ENCODE data around the gene LAMA5.

The LAMA5 gene

DNA sequence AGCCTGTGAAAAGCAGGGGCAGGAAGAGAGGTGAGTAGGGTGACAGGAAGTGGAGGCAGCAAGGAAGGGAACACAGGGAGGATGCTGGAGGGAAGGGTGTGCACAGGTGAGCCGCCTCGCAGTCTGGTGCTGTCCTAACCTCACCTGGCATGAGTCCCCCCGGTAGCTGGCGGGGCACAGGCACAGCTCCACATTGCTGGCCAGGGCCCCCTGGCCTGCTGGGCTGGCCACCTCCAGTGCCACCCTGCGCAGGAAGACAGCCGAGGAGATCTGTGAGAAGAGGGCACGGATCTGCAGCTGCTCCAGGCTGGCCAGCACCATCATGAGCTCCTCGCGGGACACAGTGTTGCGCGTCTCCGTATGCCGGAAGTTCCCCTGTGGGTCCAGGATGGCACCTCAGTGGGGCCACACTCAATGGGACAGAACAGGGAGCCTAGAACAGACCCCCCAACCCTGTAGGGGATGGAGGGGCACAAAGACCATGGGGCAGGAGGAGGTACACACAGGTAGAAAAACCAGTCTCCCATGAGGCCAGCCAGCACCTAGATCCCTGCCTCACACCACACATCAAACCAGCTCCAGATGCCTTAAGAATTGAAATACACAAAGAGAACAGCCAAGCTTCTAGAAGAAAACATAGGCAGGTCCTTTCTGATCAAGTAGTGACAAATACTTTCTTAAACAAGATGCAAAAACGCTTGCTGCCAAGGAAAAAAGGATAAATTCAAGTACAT is 41.8 kb downstream of the LAMA5 start:
- H4K20me1 ChIP-seq (ENCODE audit: insufficient read depth, low read length), result peaks cover 6% of the 10 kb centered on the region; the same call in 1 of the 2 replicates
- no peaks in the 10 kb centered on the region for H3K36me3 ChIP-seq (ENCODE audit: insufficient read depth, low read length)
- H3K27me3 ChIP-seq (ENCODE audit: insufficient read depth, low read length, poor library complexity), result no peaks in the 10 kb centered on the region
- ATAC-seq (ENCODE audit: insufficient read depth, low read depth), result no peak
- no peak overlapping the region for H3K4me3 ChIP-seq (ENCODE audit: low read depth in 1 of 2, low read length in 2 of 2)
- H3K79me2 ChIP-seq (ENCODE audit: insufficient read depth, low read length), result no peaks in the 10 kb centered on the region
- H3K9me3 ChIP-seq (ENCODE audit: insufficient read depth, low read length, severe bottlenecking), result no peaks in the 10 kb centered on the region
- TF ChIP-seq, protein P1, sequence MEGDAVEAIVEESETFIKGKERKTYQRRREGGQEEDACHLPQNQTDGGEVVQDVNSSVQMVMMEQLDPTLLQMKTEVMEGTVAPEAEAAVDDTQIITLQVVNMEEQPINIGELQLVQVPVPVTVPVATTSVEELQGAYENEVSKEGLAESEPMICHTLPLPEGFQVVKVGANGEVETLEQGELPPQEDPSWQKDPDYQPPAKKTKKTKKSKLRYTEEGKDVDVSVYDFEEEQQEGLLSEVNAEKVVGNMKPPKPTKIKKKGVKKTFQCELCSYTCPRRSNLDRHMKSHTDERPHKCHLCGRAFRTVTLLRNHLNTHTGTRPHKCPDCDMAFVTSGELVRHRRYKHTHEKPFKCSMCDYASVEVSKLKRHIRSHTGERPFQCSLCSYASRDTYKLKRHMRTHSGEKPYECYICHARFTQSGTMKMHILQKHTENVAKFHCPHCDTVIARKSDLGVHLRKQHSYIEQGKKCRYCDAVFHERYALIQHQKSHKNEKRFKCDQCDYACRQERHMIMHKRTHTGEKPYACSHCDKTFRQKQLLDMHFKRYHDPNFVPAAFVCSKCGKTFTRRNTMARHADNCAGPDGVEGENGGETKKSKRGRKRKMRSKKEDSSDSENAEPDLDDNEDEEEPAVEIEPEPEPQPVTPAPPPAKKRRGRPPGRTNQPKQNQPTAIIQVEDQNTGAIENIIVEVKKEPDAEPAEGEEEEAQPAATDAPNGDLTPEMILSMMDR (IDR thresholded peaks at IDR 0.05; ENCODE audit: borderline replicate concordance, extremely low read depth, low read length, poor library complexity, severe bottlenecking), result no peak
- no peak for TF ChIP-seq EZH2 (IDR thresholded peaks at IDR 0.05; ENCODE audit: borderline replicate concordance, low read depth, low read length, severe bottlenecking)
- DNase-seq, result no peak
- H3K9ac ChIP-seq (ENCODE audit: low read depth, low read length), result no peak overlapping the region
- H3K27ac ChIP-seq (ENCODE audit: low read length), result no peak overlapping the region
- no peaks in the 10 kb centered on the region for H3K4me1 ChIP-seq (ENCODE audit: insufficient read depth, low read length)
- no peak overlapping the region for H3K4me2 ChIP-seq (ENCODE audit: insufficient read depth, low read length)
- no peak overlapping the region for H2AFZ ChIP-seq (ENCODE audit: low read depth, low read length)

DNA sequence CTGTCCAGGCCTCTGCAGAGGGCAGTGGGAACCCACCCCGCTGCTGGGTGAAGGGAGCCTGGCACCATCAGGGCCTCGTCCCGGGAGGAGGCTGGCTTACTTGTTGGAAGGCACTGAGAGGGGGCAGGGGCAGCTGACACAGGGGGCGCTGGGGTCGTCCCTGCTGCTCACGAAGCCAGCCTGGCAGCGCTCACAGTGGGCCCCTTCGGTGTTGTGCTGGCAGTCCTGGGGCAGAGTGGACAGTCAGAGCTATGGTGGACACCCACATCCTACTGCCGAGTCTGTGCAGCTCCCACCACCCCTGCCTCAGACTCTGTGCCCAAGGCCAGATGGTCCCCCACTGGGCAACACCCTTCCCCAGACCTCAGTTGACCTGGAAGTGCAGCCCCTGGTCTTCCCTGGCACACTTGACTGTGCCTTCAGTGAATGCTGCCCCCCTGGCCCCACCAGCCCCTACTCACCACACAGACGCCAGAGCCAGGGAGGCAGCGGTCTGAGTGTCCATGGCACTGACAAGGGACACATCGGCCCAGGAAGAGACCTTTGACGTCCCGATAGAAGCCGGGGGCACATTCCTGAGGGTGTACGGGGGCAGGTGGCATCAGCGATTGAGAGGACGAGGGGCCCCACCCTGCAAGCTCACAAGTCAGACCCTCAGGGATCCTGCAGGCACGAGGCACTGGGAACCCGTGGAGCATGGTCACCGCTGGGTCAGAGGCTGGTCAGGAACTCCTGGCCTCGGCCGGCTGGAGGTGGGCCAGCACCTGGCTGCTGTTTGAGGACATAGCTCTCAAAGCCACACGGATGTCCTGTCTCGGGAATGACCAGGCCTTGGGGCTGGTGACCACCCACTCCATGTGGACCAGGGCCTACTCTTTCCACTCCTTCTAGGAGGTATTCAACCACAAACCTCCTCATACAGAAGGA is 42.9 kb downstream of the LAMA5 start:
- H3K4me3 ChIP-seq (ENCODE audit: low read depth in 1 of 2, low read length in 2 of 2), result no peak overlapping the region
- DNase-seq, result no peak
- H3K4me2 ChIP-seq (ENCODE audit: insufficient read depth, low read length), result no peak overlapping the region
- no peak overlapping the region for H3K9ac ChIP-seq (ENCODE audit: low read depth, low read length)
- no peak for ATAC-seq (ENCODE audit: insufficient read depth, low read depth)
- H3K36me3 ChIP-seq (ENCODE audit: insufficient read depth, low read length), result no peaks in the 10 kb centered on the region
- H3K27ac ChIP-seq (ENCODE audit: low read length), result no peak overlapping the region
- H3K27me3 ChIP-seq (ENCODE audit: insufficient read depth, low read length, poor library complexity), result no peaks in the 10 kb centered on the region
- H3K79me2 ChIP-seq (ENCODE audit: insufficient read depth, low read length), result no peaks in the 10 kb centered on the region
- H3K9me3 ChIP-seq (ENCODE audit: insufficient read depth, low read length, severe bottlenecking), result no peaks in the 10 kb centered on the region
- 0 out of 2 replicates have a peak, but pooled peaks cover 4% of the 10 kb centered on the region for H4K20me1 ChIP-seq (ENCODE audit: insufficient read depth, low read length)
- H3K4me1 ChIP-seq (ENCODE audit: insufficient read depth, low read length), result no peaks in the 10 kb centered on the region
- TF ChIP-seq EZH2 (IDR thresholded peaks at IDR 0.05; ENCODE audit: borderline replicate concordance, low read depth, low read length, severe bottlenecking), result no peak
- TF ChIP-seq, protein P1 (IDR thresholded peaks at IDR 0.05; ENCODE audit: borderline replicate concordance, extremely low read depth, low read length, poor library complexity, severe bottlenecking), result no peak
- H2AFZ ChIP-seq (ENCODE audit: low read depth, low read length), result no peak overlapping the region

DNA sequence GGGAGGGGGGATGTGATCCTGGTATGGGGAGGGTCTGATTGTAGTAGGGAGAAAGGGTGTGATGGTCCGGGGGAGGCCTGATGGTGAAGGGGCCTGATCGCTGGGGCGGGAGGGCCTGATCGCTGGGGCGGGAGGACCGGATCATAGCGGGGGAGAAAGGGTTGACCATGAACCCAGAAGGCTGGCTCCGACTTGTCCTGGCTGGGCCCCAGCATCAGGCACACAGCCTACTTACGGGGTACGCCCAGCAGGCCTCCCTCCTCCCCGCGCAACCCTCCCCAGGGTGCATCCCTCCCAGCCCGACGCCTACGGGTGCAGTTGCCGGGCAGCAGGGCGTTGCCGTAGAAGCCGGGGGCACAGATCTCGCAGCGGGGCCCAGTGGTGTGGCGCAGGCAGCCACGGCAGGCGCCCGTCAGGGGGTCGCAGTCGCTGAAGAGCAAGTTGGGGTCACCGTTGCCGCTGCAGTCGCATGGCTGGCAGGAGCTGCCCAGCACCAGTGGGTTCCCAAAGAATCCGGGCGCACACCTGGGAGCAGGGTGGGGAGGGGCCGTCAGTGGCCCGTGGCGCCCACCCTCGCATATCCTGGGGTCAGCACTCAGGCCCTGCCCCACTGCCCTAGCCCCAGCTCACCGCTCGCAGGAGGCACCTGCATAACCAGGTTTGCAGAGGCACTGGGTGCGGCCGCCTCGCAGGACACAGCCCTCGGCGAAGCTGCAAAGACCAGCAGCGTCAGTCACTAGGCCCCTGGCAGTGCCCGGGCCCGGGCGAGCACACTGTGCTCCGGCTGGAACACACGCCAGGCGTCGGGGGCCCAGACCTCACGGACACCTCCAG is 43.7 kb downstream of the LAMA5 start:
- Histone ChIP-seq H3K27me3 (ENCODE audit: insufficient read depth, low read length, poor library complexity) (no peaks in the 10 kb centered on the region), H3K27ac (ENCODE audit: low read length) (no peak overlapping the region), H3K9me3 (ENCODE audit: insufficient read depth, low read length, severe bottlenecking) (no peaks in the 10 kb centered on the region), H3K4me3 (ENCODE audit: low read depth in 1 of 2, low read length in 2 of 2) (no peak overlapping the region), H3K79me2 (ENCODE audit: insufficient read depth, low read length) (no peaks in the 10 kb centered on the region), H3K9ac (ENCODE audit: low read depth, low read length) (no peak overlapping the region), H4K20me1 (ENCODE audit: insufficient read depth, low read length) (0 out of 2 replicates have a peak, but pooled peaks cover 4% of the 10 kb centered on the region), H3K4me1 (ENCODE audit: insufficient read depth, low read length) (no peaks in the 10 kb centered on the region), H3K36me3 (ENCODE audit: insufficient read depth, low read length) (no peaks in the 10 kb centered on the region), H2AFZ (ENCODE audit: low read depth, low read length) (no peak overlapping the region), H3K4me2 (ENCODE audit: insufficient read depth, low read length) (no peak overlapping the region)
- no peak for TF ChIP-seq EZH2 (IDR thresholded peaks at IDR 0.05; ENCODE audit: borderline replicate concordance, low read depth, low read length, severe bottlenecking)
- TF ChIP-seq, protein P1 (IDR thresholded peaks at IDR 0.05; ENCODE audit: borderline replicate concordance, extremely low read depth, low read length, poor library complexity, severe bottlenecking), result no peak
- DNase-seq, result no peak
- ATAC-seq (ENCODE audit: insufficient read depth, low read depth), result no peak
